SH-SY5Y (cell line): ENCODE measurements around the gene IL1R1.

ENCODE experiments used
- GATA2 ChIP-seq: IDR thresholded peaks from 2 replicates; pipeline ENCODE4 v1.6.1; 2011; ENCODE audit warnings: mild to moderate bottlenecking, low read depth, low read length
- GATA3 ChIP-seq: IDR thresholded peaks from 2 replicates; pipeline ENCODE4 v1.6.1; 2011; ENCODE audit warnings: low read depth, mild to moderate bottlenecking, low read length, moderate library complexity

DNA sequence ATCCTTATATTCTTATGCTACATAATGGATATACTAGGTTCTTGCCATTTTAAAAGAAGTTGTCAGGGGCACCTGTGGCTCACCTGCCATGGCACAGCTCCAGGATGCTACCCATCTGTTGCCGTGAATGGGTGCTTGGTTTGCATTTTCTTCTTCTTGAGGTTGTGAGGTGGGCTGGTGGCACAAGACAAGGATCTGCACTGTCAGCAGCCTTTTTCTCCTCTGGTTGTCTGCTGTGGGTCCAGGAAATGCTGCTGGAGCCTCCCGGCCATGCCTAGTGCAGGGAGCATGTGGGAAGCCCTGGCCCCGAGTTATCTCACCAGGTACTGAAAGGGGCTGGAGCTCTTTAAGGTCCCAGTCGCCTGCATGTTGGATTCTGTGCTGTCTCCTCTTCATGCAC lies 2.6 kb downstream of the IL1R1 start:
- TF ChIP-seq GATA2 = no peak
- TF ChIP-seq GATA3 = no peak
